Activated gamma-delta T cell treated with anti-CD3 and anti-CD28 coated beads, Interleukin-2, amount 50 U/mL, for 16 hours (primary cell): ENCODE results near the gene PTGES2.

ENCODE experiments used
- DNase-seq: peaks from one replicate; pipeline ENCODE4 v3.0.0-alpha.2; 2020; ENCODE audit warnings: low read depth

Gene PTGES2

DNA sequence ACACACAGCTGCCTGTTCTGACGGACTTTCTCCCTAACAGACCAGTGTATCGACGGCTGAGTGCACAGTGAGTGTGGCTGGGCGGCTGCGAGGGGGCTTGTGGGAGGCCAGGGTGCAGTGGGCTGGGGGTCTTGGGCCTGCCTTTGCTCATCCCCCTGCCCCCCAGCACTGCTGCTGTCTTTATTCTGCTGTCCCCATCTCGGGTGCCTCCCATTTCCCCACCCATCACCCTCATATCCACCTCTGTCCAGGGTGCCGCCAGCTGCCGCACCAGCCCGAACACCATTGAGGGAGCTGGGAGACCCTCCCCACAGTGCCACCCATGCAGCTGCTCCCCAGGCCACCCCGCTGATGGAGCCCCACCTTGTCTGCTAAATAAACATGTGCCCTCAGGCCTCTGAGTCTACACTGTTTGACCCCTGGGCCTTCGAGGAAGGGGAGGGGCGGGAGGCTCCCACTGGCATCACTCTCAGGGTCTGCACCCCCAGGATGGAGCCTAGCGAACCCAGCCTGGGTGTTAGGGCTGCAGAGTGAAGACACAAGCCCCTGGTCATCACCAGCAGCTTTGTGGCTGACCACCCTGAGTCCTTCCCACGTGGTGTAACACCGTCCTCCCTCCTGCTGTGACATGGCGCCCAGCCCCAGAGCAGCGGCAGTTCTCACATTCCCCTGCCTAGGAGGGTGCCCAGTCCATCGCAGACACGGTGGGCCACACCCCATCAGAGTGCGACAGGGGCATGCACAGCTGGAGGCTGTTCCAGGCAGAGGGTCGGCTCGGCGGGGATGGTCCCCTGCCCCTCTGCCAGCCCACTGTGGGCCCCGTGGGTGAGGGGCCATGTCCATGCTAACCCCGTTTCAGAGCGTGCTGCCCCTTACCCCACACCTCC, 25.8 kb upstream of the PTGES2 start:
- DNase-seq = no peak

GRCh38 chr9:128152133-128153059, 24.9 kb upstream of the PTGES2 start:
- DNase-seq = no peak

GRCh38 chr9:128151309-128152132, 24.0 kb upstream of the PTGES2 start:
- no peak for DNase-seq

GRCh38 chr9:128150594-128151308, 23.2 kb upstream of the PTGES2 start:
- no peak for DNase-seq

DNA sequence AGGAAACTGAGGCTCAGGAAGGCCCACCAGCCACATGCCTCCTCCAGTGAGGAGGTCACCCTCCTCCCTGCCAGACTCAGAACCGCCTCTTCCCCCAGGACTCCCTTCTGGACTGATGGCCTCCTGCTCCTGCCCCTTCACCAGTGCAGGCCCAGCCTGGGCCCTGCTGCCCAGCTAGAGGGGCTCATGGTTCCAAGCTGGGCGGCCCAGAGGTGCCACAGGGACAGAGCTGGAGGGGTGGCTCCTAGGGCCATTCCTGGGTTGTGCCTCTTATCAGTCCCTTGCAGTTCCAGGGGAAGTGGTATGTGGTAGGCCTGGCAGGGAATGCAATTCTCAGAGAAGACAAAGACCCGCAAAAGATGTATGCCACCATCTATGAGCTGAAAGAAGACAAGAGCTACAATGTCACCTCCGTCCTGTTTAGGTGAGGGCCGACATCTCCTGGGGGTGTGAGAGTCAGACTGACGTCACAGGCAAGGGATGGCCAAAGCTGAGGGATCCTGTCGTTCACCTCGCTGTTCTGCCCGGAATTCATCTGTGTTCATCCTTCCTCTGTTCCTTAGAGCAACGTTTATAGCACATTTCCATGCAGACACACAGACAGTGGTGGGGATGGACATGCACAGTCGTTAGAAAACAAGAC, 22.5 kb upstream of the PTGES2 start:
- DNase-seq = no peak

DNA sequence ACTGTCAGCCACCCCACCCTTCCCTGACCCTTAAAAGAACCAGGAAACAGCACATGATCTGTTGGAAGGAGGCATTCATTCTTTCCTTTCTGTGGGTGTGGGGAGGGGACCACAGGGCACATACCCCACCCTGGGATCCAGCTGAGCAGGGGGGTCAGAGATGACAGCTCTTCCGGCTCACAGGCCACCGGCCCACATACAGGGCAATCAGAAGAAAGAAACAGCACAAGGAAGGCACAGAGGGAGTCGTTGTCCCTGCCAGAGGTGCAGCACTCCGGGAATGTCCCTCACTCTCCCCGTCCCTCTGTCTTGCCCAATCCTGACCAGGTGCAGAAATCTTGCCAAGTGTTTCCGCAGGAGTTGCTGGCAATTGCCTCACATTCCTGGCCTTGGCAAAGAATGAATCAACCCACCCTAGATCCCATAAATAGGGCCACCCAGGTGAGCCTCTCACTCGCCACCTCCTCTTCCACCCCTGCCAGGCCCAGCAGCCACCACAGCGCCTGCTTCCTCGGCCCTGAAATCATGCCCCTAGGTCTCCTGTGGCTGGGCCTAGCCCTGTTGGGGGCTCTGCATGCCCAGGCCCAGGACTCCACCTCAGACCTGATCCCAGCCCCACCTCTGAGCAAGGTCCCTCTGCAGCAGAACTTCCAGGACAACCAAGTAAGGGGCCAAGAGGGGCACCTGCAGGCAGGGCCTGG, 21.6 kb upstream of the PTGES2 start, which contains the start of gene LCN2:
Gene LCN2 (plus strand): TSS at position 453 of the 701 bp plus-strand sequence. CDS start 73 bp downstream, at position 526.
- DNase-seq = no peak

DNA sequence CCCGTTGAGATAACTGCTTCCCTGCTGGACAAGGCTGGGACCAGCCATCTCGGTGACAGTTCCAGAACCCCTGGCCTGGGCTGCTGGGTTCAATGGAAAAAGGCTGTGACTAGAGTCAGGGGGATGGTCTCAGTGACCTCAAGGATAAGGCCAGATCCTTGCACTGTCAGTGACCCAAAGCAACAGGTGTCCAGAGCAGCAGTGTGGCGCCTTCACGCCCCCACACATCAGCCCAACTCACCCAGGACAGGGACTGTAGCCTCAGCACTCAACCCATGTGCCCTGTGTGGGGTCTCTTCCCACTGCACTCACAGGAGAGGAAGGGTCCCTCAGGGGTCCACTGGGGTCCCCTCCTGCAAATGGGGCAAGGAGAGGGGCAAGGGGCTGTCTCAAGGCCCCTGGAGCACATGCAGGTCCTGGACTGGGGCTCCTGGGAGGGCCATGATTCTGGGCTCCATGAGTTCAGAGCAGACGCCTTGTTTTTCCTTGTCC, 21.0 kb upstream of the PTGES2 start:
- DNase-seq = no peak

DNA sequence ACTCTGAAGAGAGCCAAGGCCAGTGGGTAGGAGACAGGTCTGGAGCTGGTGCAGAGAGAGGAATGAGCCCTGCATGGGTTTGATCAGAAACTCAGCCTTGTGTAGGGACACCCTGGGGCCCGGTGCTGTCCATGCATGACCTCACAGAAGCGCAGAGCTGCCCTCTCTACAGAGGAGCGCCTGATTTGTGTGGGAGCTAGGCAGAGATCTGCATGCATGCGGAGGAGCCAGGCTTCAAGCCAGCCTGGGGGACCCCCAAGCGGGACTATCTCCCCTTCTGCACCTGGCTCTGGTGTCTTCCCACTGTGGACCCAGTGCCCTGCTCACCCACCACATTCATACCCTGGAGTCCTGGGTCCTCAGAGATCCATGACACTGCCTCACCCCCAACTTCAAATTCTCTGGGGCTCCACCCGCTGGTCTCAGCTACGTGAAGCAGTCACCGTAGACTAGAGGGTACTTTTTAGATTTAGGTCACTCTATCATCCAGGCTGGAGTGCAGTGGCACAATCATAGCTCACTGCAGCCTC, 19.1 kb upstream of the PTGES2 start:
- DNase-seq = no peak

DNA sequence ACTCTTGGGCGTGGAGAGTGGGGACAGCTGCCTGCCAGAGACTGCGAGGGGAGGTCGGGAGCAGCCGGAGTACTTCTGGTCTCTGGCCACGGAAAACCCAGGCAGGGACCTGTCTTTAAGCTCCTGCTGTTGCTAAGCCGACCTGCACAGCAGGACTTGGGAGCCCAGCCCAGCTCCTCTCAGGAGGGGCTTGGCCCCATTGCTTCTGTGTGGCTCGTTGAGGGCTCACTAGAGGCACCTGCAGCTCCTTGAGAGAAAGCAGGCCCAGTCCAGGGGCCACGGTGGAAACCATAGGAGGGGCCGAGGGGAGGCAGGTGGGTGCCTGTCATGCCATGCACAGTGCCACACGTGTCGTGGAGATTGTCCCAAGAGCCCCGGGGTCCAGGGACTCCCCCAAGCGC, 18.4 kb upstream of the PTGES2 start:
- DNase-seq = no peak

GRCh38 chr9:128145536-128145935, 18.0 kb upstream of the PTGES2 start:
- no peak for DNase-seq

DNA sequence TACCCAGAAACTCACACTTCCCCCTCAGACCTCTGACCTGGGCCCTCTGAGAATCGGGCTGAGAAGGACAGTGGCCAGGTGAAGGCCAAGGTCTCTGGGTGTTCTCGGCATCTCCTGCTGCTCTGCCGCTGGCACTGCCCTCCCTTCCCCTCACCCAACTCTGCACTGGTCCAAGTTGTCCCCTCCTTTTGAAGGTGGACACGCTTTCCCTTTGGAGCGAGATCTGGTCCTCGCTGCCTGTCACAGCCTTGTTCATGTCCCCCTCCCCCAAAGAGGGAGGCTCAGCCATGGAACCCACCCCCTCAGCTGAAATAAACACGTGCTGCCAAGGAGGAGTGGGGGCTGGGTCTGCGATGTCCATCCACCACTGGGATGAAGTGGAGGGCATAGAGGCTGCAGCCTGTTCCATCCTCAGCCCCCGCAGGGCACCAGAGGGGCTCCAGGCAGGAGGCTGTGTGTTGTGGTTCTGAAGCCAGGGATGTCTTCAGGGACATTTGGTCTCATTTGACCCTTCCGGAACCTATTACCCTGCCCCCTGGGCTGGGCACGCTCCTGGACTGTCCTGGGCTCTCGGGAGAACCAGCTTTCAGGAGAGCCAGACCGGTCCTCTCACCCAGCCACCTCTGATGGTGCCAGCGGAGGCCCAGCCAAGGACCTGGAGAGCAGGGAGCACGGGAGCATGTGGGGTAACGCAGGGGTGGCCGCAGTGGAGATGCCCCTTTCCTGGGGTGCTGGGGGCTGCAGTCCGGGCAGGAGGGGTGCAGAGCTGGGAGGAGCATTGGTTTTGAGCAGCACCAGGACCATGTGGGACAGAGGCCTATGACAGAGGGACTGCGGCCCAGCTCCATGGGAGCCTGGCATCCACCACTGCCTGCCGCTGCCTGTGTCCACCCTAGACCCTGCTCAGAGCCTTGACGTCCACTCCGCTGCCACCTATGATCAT, 17.0 kb upstream of the PTGES2 start:
- DNase-seq = no peak

- no peak for DNase-seq
Measured at GRCh38 chr9:128143525-128144238, 16.2 kb upstream of the PTGES2 start.

DNA sequence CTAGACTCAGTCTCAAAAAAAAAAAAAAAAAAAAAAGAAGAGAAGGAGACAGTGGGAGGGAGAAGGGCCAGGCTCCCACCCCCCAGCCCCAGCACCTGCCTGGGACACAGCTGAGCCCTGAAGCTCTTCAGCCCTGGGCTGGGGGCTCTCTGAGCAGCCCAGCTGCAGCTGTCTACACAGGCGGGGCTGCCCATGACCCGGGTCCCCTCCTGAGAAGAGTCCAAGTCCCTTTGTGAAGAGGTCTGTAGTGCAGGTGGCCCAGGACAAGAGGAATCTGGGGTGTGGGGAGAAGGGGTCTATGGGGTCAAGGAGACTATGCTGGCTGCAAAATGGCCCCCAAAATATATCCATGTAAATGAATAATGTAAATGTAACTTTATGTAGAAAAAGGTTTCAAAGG, 15.1 kb upstream of the PTGES2 start:
- no peak for DNase-seq

DNA sequence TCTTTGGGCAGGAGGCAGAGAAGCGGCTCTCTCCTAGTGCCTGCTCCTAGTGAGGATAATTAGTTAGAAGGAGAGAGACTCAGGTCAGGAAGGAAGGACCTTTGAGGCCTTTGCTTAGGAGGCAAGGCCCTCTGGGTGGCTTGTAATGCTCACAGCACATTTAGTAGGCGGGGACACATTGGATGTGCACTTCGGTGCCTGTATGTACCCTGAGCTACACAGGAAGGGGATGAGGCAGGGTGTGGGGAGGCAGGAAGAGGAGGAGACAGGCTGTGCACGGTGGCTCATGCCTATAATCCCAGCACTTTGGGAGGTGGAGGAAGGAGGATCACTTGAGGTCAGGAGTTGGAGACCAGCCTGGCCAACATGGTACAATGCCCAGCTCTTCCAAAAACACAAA, 14.5 kb upstream of the PTGES2 start:
- DNase-seq = no peak

GRCh38 chr9:128141604-128142003, 14.1 kb upstream of the PTGES2 start:
- DNase-seq = no peak

DNA sequence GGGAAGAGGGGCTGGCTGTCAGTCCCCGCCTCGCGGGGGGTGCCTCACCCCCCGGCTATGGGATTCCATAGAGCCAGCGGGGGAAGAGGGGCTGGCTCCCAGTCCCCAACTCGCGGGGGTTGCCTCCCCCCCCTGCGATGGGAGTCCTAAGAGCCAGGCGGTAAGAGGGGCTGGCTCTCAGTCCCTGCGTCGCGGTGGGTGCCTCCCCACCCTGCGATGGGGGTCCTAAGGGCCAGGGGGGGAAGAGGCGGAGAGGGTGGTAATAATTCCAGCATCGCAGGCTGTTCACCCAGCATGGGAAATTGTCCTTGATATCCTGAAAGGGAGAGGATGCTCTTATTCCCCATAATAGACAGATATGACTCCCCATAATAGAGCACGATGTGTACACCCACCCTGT, 12.1 kb upstream of the PTGES2 start:
- no peak for DNase-seq

GRCh38 chr9:128138001-128138400, 10.5 kb upstream of the PTGES2 start:
- no peak for DNase-seq
